ENCODE data around the gene APH1B. TPM values are rescaled to one million over a fixed set of nuclear protein-coding genes. Genes with fewer than 3 reads are reported as not detected.

APH1B gene
- total RNA-seq, 1 experiment from 2014 or later, result 14.0 TPM

DNA sequence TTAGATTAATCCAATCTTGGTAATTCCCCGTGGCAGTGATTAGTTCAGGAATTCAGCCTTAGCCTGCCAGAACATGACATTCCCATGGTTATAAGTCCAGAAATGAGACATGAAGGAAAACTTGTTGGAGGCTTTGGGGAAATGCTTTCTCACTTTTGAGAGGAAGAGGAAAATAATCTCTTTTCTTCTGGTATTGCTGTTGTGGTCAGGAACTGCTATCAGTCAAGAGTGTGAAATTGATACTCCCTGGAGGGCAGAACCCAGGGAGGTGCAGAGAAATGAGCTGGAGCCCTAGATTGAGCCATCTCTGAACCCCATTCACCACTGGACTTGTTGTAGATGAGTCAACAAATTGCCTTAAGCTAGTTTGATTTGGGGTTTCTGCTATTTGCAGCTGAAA lies 38.6 kb upstream of the APH1B start:
- Histone ChIP-seq H3K4me3 (ENCODE audit: low read depth in 2 of 2, low read length in 2 of 2) (no peak overlapping the region), H3K9me3 (ENCODE audit: control insufficient read depth, insufficient read depth, low read depth, low read length) (no peaks in the 10 kb centered on the region), H3K36me3 (ENCODE audit: control insufficient read depth, insufficient read depth, low read length) (no peaks in the 10 kb centered on the region), H3K27me3 (ENCODE audit: control insufficient read depth, insufficient read depth, low read length) (no peaks in the 10 kb centered on the region), H3K4me1 (ENCODE audit: control insufficient read depth, insufficient read depth, low read length) (no peaks in the 10 kb centered on the region), H3K27ac (ENCODE audit: low read length) (no peak overlapping the region)
- in situ Hi-C loops (cut with HindIII; ENCODE audit: low pct_unique_long_range_greater_than_20kb, low sequenced_read_pairs), result no loop called here
- no TSS peak for BruUV-seq (replicated peaks)
- ATAC-seq (no peak), DNase-seq (ENCODE audit: low read depth, low spot score) (no peak)
- intact Hi-C loops (cut with micrococcal nuclease; ENCODE audit: unreplicated experiment), result no loop called here
- POLR2A ChIA-PET, result interaction anchor here (0.6 to 0.7 kb wide), 2 partner anchors 13 to 130 kb away, joined by 6 to 7 read pairs; no protein-coding TSS in a partner anchor
- CTCF ChIA-PET, result interaction anchor here (0.7 kb wide), 1 partner anchor 156 kb away, joined by 8 read pairs; no protein-coding TSS in a partner anchor
- TF ChIP-seq, protein P1, sequence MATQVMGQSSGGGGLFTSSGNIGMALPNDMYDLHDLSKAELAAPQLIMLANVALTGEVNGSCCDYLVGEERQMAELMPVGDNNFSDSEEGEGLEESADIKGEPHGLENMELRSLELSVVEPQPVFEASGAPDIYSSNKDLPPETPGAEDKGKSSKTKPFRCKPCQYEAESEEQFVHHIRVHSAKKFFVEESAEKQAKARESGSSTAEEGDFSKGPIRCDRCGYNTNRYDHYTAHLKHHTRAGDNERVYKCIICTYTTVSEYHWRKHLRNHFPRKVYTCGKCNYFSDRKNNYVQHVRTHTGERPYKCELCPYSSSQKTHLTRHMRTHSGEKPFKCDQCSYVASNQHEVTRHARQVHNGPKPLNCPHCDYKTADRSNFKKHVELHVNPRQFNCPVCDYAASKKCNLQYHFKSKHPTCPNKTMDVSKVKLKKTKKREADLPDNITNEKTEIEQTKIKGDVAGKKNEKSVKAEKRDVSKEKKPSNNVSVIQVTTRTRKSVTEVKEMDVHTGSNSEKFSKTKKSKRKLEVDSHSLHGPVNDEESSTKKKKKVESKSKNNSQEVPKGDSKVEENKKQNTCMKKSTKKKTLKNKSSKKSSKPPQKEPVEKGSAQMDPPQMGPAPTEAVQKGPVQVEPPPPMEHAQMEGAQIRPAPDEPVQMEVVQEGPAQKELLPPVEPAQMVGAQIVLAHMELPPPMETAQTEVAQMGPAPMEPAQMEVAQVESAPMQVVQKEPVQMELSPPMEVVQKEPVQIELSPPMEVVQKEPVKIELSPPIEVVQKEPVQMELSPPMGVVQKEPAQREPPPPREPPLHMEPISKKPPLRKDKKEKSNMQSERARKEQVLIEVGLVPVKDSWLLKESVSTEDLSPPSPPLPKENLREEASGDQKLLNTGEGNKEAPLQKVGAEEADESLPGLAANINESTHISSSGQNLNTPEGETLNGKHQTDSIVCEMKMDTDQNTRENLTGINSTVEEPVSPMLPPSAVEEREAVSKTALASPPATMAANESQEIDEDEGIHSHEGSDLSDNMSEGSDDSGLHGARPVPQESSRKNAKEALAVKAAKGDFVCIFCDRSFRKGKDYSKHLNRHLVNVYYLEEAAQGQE (IDR thresholded peaks at IDR 0.05; ENCODE audit: insufficient read depth in 1 of 2, low read depth in 2 of 2, low read length in 1 of 2), result no peak
- TF ChIP-seq CTCF (IDR thresholded peaks at IDR 0.05), result no peak
- no peak for TF ChIP-seq POLR2AphosphoS5 (IDR thresholded peaks at IDR 0.05; ENCODE audit: low read depth, low read length)
- TF ChIP-seq SIN3A (IDR thresholded peaks at IDR 0.05; ENCODE audit: borderline replicate concordance, insufficient read depth, low read depth, low read length), result no peak
- TF ChIP-seq TCF7L2 (IDR thresholded peaks at IDR 0.05; ENCODE audit: low read depth, low read length), result no peak

DNA sequence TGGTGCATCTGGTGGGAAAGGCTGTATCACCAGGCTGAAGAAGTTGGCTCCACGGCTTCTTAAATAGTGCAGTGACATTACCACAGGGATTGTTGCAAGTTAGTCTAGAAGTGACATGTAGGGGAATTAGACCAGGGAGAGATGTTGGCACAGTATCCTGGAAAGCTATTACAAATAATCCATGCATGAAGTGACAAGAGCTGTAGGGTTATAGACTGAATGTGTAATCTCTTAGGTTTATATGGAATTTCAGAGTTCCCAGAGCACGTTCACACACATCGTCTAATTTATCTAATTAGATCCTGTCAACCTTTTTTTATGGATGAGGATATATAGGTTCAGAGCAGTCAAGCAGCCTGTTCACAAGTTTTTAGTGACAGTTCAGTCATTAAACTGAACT lies 37.3 kb upstream of the APH1B start:
- no TSS peak for BruUV-seq (replicated peaks)
- no peak for ATAC-seq
- no peak for TF ChIP-seq CTCF (IDR thresholded peaks at IDR 0.05)
- TF ChIP-seq POLR2AphosphoS5 (IDR thresholded peaks at IDR 0.05; ENCODE audit: low read depth, low read length), result no peak
- no peak for TF ChIP-seq TCF7L2 (IDR thresholded peaks at IDR 0.05; ENCODE audit: low read depth, low read length)
- TF ChIP-seq SIN3A (IDR thresholded peaks at IDR 0.05; ENCODE audit: borderline replicate concordance, insufficient read depth, low read depth, low read length), result no peak
- TF ChIP-seq, protein P1 (IDR thresholded peaks at IDR 0.05; ENCODE audit: insufficient read depth in 1 of 2, low read depth in 2 of 2, low read length in 1 of 2), result no peak
- Histone ChIP-seq H3K27me3 (ENCODE audit: control insufficient read depth, insufficient read depth, low read length) (no peaks in the 10 kb centered on the region), H3K4me3 (ENCODE audit: low read depth in 2 of 2, low read length in 2 of 2) (no peak overlapping the region), H3K9me3 (ENCODE audit: control insufficient read depth, insufficient read depth, low read depth, low read length) (no peaks in the 10 kb centered on the region), H3K27ac (ENCODE audit: low read length) (no peak overlapping the region), H3K36me3 (ENCODE audit: control insufficient read depth, insufficient read depth, low read length) (no peaks in the 10 kb centered on the region), H3K4me1 (ENCODE audit: control insufficient read depth, insufficient read depth, low read length) (no peaks in the 10 kb centered on the region)
- ChIA-PET POLR2A (interaction anchor here (0.7 kb wide), 1 partner anchor 83 kb away, joined by 11 read pairs; the partner anchor contains the start of gene RPS27L), CTCF (no interaction called here)
- in situ Hi-C loops (cut with HindIII; ENCODE audit: low pct_unique_long_range_greater_than_20kb, low sequenced_read_pairs), result no loop called here
- no peak for DNase-seq (ENCODE audit: low read depth, low spot score)
- intact Hi-C loops (cut with micrococcal nuclease; ENCODE audit: unreplicated experiment), result no loop called here

All from Panc1 (cell line).